ENCODE measurements around the gene S100PBP.
A peak's percentile ranks its signal among the peaks of the same experiment; 100 is the strongest.
"Not testable (repeated sequence)": the region's sequence is repeated elsewhere in the genome, so short reads cannot be mapped to it uniquely, and the experiment has no call there.

The S100PBP gene

GRCh38 chr1:32784817-32785216 is 32.6 kb upstream of the S100PBP start:
- DNase-seq (ENCODE audit: low read depth): no peak

GRCh38 chr1:32786856-32787255 is 30.6 kb upstream of the S100PBP start:
- DNase-seq (ENCODE audit: low read depth): peak; percentile 23

- peak; percentile 74 for DNase-seq (ENCODE audit: low read depth)
These were observed 28.1 kb upstream of the S100PBP start for GRCh38 chr1:32789356-32789755.

GRCh38 chr1:32791881-32792280 is 25.6 kb upstream of the S100PBP start:
- peak; percentile 21 for DNase-seq (ENCODE audit: low read depth)

GRCh38 chr1:32795763-32796162 is 21.7 kb upstream of the S100PBP start:
- peak; percentile 32 for DNase-seq (ENCODE audit: low read depth)

GRCh38 chr1:32797456-32797855 is 20.0 kb upstream of the S100PBP start:
- DNase-seq (ENCODE audit: low read depth): no peak

- DNase-seq (ENCODE audit: low read depth): peak; percentile 17
These were observed 19.3 kb upstream of the S100PBP start for GRCh38 chr1:32798191-32798590.

GRCh38 chr1:32798679-32799416 is 18.6 kb upstream of the S100PBP start:
- no peak for DNase-seq (ENCODE audit: low read depth)

- no peak for DNase-seq (ENCODE audit: low read depth)
These were observed 16.2 kb upstream of the S100PBP start for GRCh38 chr1:32801096-32801715.

- not testable (repeated sequence) for DNase-seq (ENCODE audit: low read depth)
These were observed 13.0 kb upstream of the S100PBP start for GRCh38 chr1:32804460-32804859.

- DNase-seq (ENCODE audit: low read depth): no peak
These were observed 11.2 kb upstream of the S100PBP start for GRCh38 chr1:32806290-32806689.

- no peak for DNase-seq (ENCODE audit: low read depth)
These were observed 10.4 kb upstream of the S100PBP start for GRCh38 chr1:32806910-32807523.

- no peak for DNase-seq (ENCODE audit: low read depth)
These were observed 8.9 kb upstream of the S100PBP start for GRCh38 chr1:32808580-32808979.

GRCh38 chr1:32810358-32810757 is 7.1 kb upstream of the S100PBP start:
- DNase-seq (ENCODE audit: low read depth): no peak

- no peak for DNase-seq (ENCODE audit: low read depth)
These were observed 6.2 kb upstream of the S100PBP start for GRCh38 chr1:32811265-32811664.

GRCh38 chr1:32811917-32812316 is 5.5 kb upstream of the S100PBP start:
- no peak for DNase-seq (ENCODE audit: low read depth)

GRCh38 chr1:32813941-32814739 is 3.3 kb upstream of the S100PBP start:
- peak; percentile 39 for DNase-seq (ENCODE audit: low read depth)

- peak; percentile 26 for DNase-seq (ENCODE audit: low read depth)
These were observed 736 bp upstream of the S100PBP start for GRCh38 chr1:32816676-32817158.

GRCh38 chr1:32817815-32818786 is 648 bp downstream of the S100PBP start:
- DNase-seq (ENCODE audit: low read depth): peak; percentile 67

GRCh38 chr1:32818804-32819541 is 1.5 kb downstream of the S100PBP start:
- no peak for DNase-seq (ENCODE audit: low read depth)
